Measurements from ENCODE around the gene POU4F1. TPM values are rescaled to one million over a fixed set of nuclear protein-coding genes. Genes with fewer than 3 reads are reported as not detected.

Gene POU4F1, protein sequence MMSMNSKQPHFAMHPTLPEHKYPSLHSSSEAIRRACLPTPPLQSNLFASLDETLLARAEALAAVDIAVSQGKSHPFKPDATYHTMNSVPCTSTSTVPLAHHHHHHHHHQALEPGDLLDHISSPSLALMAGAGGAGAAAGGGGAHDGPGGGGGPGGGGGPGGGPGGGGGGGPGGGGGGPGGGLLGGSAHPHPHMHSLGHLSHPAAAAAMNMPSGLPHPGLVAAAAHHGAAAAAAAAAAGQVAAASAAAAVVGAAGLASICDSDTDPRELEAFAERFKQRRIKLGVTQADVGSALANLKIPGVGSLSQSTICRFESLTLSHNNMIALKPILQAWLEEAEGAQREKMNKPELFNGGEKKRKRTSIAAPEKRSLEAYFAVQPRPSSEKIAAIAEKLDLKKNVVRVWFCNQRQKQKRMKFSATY
- under 0.01 and 0.06 TPM in 2 replicates for total RNA-seq

GRCh38 chr13:78603240-78603957 lies at the start of gene POU4F1:
Gene POU4F1 (minus strand): TSS chr13:78603552. CDS start chr13:78603326, 226 bp downstream.

Other genes with a start within 250 kb of the POU4F1 start
- 15.5 and 22.6 TPM in 2 replicates for gene OBI1, start 55.6 kb upstream of the POU4F1 start, total RNA-seq

Measured in bladder microvascular endothelial cell (primary cell).